Ishikawa (cell line): ENCODE results near the gene HOXB3.

Experiments used
- CREB1 ChIP-seq: IDR thresholded peaks from 2 replicates; pipeline ENCODE4 v1.6.1; 2012; ENCODE audit warnings: low read depth
- EP300 ChIP-seq: IDR thresholded peaks from 2 replicates; pipeline ENCODE4 v1.6.1; 2012; ENCODE audit warnings: borderline replicate concordance
- FOXM1 ChIP-seq: IDR thresholded peaks from 2 replicates; pipeline ENCODE4 v1.6.1; 2012; ENCODE audit warnings: low read depth, borderline replicate concordance
- MAX ChIP-seq: IDR thresholded peaks from 2 replicates; pipeline ENCODE4 v1.6.1; 2012
- NFIC ChIP-seq: IDR thresholded peaks from 2 replicates; pipeline ENCODE4 v1.6.1; 2012
- RAD21 ChIP-seq: IDR thresholded peaks from 2 replicates; pipeline ENCODE4 v1.6.1; 2012; ENCODE audit warnings: low read depth
- REST ChIP-seq: IDR thresholded peaks from 2 replicates; pipeline ENCODE4 v1.6.1; 2012; ENCODE audit warnings: low read depth, mild to moderate bottlenecking
- TAF1 ChIP-seq: IDR thresholded peaks from 2 replicates; pipeline ENCODE4 v1.6.1; 2012; ENCODE audit warnings: low read depth, mild to moderate bottlenecking
- TCF12 ChIP-seq: IDR thresholded peaks from 2 replicates; pipeline ENCODE4 v1.6.1; 2012; ENCODE audit warnings: low read depth
- USF1 ChIP-seq: IDR thresholded peaks from 2 replicates; pipeline ENCODE4 v1.6.1; 2012
- YY1 ChIP-seq: IDR thresholded peaks from 2 replicates; pipeline ENCODE4 v1.6.1; 2012; ENCODE audit warnings: low read depth
- ZBTB7A ChIP-seq: IDR thresholded peaks from 2 replicates; pipeline ENCODE4 v1.6.1; 2012; ENCODE audit warnings: low read depth

- TF ChIP-seq TAF1 = no peak
- TF ChIP-seq USF1 = no peak
- TF ChIP-seq YY1 = no peak
- no peak for TF ChIP-seq MAX
- no peak for TF ChIP-seq EP300
- no peak for TF ChIP-seq REST
- no peak for TF ChIP-seq FOXM1
- no peak for TF ChIP-seq CREB1
- no peak for TF ChIP-seq ZBTB7A
- no peak for TF ChIP-seq RAD21
- no peak for TF ChIP-seq NFIC
- no peak for TF ChIP-seq TCF12
These were observed 40.2 kb upstream of the HOXB3 start for GRCh38 chr17:48630009-48630924.
